GM12872 (cell line): Measurements from ENCODE around the gene KMT2D.
A peak's percentile ranks its signal among the peaks of the same experiment; 100 is the strongest.

Source experiments
- TF ChIP-seq, protein P1 (sequence below): IDR thresholded peaks from 3 replicates; pipeline ENCODE4 v1.5.1; 2011; ENCODE audit warnings: low read depth, mild to moderate bottlenecking, low read length, moderate library complexity; ENCODE audit not compliant: insufficient read depth

The KMT2D gene

DNA sequence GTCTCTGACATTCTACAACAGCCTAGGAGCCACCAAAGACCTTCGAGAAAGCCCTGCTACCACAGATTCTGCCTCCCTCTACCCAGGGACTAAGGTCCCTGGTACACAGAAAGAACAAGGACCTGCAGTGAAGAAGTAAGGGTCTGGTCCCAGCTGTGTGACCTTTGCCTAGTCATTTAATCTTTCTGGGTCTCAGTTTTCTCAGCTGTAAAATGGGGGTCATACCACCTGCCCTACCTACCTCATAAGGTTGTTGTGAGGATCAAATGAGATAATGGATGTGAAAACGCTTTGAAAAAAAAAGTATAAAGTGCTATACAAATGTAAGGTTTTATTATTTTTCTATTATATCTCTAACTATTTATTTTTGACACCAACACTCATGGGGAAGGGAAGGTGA is 36.8 kb downstream of the KMT2D start:
- TF ChIP-seq, protein P1, sequence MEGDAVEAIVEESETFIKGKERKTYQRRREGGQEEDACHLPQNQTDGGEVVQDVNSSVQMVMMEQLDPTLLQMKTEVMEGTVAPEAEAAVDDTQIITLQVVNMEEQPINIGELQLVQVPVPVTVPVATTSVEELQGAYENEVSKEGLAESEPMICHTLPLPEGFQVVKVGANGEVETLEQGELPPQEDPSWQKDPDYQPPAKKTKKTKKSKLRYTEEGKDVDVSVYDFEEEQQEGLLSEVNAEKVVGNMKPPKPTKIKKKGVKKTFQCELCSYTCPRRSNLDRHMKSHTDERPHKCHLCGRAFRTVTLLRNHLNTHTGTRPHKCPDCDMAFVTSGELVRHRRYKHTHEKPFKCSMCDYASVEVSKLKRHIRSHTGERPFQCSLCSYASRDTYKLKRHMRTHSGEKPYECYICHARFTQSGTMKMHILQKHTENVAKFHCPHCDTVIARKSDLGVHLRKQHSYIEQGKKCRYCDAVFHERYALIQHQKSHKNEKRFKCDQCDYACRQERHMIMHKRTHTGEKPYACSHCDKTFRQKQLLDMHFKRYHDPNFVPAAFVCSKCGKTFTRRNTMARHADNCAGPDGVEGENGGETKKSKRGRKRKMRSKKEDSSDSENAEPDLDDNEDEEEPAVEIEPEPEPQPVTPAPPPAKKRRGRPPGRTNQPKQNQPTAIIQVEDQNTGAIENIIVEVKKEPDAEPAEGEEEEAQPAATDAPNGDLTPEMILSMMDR = no peak

GRCh38 chr12:49022558-49023178 is 37.9 kb downstream of the KMT2D start:
- TF ChIP-seq, protein P1 = no peak

- TF ChIP-seq, protein P1 = no peak
Observed at GRCh38 chr12:49021292-49021915, 39.2 kb downstream of the KMT2D start.

DNA sequence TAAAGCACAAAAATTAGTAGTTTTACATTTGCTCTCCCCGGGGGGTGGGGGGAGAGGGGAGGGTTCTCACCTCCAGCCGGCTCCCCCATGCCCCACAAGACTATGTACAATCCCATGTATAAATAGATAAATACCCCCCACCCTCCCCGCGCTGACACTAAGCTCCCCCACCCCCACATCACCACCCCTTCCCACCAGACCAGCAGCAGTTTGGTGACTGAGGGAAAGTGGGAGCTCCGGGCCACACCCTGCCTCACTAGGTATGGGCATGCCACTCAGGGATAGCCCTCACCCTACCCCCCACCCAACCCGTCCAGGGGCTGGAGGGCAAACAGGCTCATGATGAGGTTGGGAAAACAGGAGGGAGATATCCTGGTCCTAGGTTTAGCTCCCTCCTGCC is 40.2 kb downstream of the KMT2D start:
- TF ChIP-seq, protein P1 = no peak

- TF ChIP-seq, protein P1 = peak; percentile 69
Observed at GRCh38 chr12:49019443-49020324, 40.9 kb downstream of the KMT2D start.

- TF ChIP-seq, protein P1 = no peak
Observed at GRCh38 chr12:49019120-49019430, 41.5 kb downstream of the KMT2D start.
